Body of pancreas (tissue), 4 donors: ENCODE results near the gene EPB42. TPM values are rescaled to one million over a fixed set of nuclear protein-coding genes. Genes with fewer than 3 reads are reported as not detected.
A peak's percentile ranks its signal among the peaks of the same experiment; 100 is the strongest.

Experiments used
- ATAC-seq: fragments of 150-250 bp; one replicate; pipeline ENCODE4 v1.9.1; 2016
- DNase-seq, 4 donors: peaks; one replicate each; pipeline ENCODE4 v3.0.0-alpha.2; 2019
- H3K27ac ChIP-seq, 4 donors: fragments of 200-600 bp; sonication (generic); 1 replicate in 3 of 4; 2 replicates in 1 of 4; pipeline versions ENCODE4 v1.5.1 to v1.6.1; 2016 to 2019; ENCODE audit warnings: mild to moderate bottlenecking in 1 of 4, mixed read lengths in 1 of 4, moderate library complexity in 1 of 4
- H3K27me3 ChIP-seq, 2 donors: fragments of 200-600 bp; sonication (generic); one replicate each; pipeline ENCODE4 v1.6.0; 2016; ENCODE audit warnings: mild to moderate bottlenecking in 1 of 2
- H3K36me3 ChIP-seq, 2 donors: fragments of 200-600 bp; sonication (generic); replicated peaks in 1 of 2; 2 replicates each; pipeline ENCODE4 v1.5.1; 2016; ENCODE audit warnings: low read depth in 2 of 2; ENCODE audit not compliant: insufficient read depth in 1 of 2
- H3K4me1 ChIP-seq: fragments of 200-600 bp; sonication (generic); one replicate; pipeline ENCODE4 v1.6.0; 2016
- H3K4me3 ChIP-seq, 2 donors: fragments of 200-600 bp; sonication (generic); 1 replicate in 1 of 2; 2 replicates in 1 of 2; pipeline ENCODE4 v1.5.1; 2016 to 2019
- H3K9me3 ChIP-seq, 3 donors: fragments of 200-600 bp; sonication (generic); 1 replicate in 2 of 3; 2 replicates in 1 of 3; pipeline ENCODE4 v1.5.1; 2016
- CTCF ChIP-seq, 7 experiments: fragments of 450-650 bp in 4 of 7; fragments of 200-600 bp in 3 of 7; sonication (generic) in 3 of 7; IDR thresholded peaks; one replicate each; pipeline ENCODE4 v1.5.1; 2016 to 2019; ENCODE audit warnings: antibody characterized with exemption in 7 of 7
- POLR2A ChIP-seq, 3 donors: fragments of 450-650 bp; IDR thresholded peaks; one replicate each; pipeline ENCODE4 v1.6.1; 2016; ENCODE audit warnings: antibody characterized with exemption in 3 of 3, mild to moderate bottlenecking in 2 of 3
- WGBS, 2 donors: methylation state at CpG; one replicate each; pipeline ENCODE4 v1.1.5; 2017; 5-methylcytosine and 5-hydroxymethylcytosine counted together
- intact Hi-C: fragments of 100-400 bp; cut with DNase I; formaldehyde crosslinking; loops from one replicate; pipeline ENCODE4 v1.15.1; 2023
- total RNA-seq, 2 donors: library from RNA; depleted of rRNA; stranded (reverse); fragments of >200 nt; gene quantifications; one replicate each; pipeline ENCODE4 v1.1.0, GENCODE V29; 2016

EPB42 gene
- total RNA-seq, 2 donors from 2014 or later = not detected

- Histone ChIP-seq H3K27ac (peak within 1 kb of the TSS in 1 of 4 donors; percentile 9), H3K9me3 (no peaks in the 10 kb centered on the region), H3K4me3 (no peak within 1 kb of the TSS), H3K4me1 (no peaks in the 10 kb centered on the region), H3K27me3 (no peaks in the 10 kb centered on the region), H3K36me3 (no peaks in the 10 kb centered on the region)
- ATAC-seq (peak; percentile 71), DNase-seq (peak in 3 of 4 donors; percentile 34 to 55 (median 35))
- 52 to 73% methylated on average over 5 to 8 of the region's 8 CpGs for WGBS, 2 donors
- TF ChIP-seq CTCF (IDR thresholded peaks at IDR 0.05) (no peak), POLR2A (IDR thresholded peaks at IDR 0.05) (no peak)
- intact Hi-C loops = no loop called here
Observed at GRCh38 chr15:43266834-43267233, 46.0 kb upstream of the EPB42 start, which contains the start of gene TGM5. Gene TGM5, minus strand, starts transcription at chr15:43266928. Its CDS starts 79 bp downstream, at chr15:43266849.

GRCh38 chr15:43266386-43266785 lies 45.6 kb upstream of the EPB42 start:
- no peaks in the 10 kb centered on the region for H3K27me3 ChIP-seq
- DNase-seq (no peak), ATAC-seq (no peak)
- no peak overlapping the region for H3K4me3 ChIP-seq
- no peak for TF ChIP-seq CTCF (IDR thresholded peaks at IDR 0.05)
- no peak for TF ChIP-seq POLR2A (IDR thresholded peaks at IDR 0.05)
- H3K4me1 ChIP-seq = no peaks in the 10 kb centered on the region
- H3K27ac ChIP-seq = no peak overlapping the region
- no peaks in the 10 kb centered on the region for H3K36me3 ChIP-seq
- intact Hi-C loops = no loop called here
- no peaks in the 10 kb centered on the region for H3K9me3 ChIP-seq
- WGBS, 2 donors = 89 to 96% methylated on average over 2 of the region's 2 CpGs

DNA sequence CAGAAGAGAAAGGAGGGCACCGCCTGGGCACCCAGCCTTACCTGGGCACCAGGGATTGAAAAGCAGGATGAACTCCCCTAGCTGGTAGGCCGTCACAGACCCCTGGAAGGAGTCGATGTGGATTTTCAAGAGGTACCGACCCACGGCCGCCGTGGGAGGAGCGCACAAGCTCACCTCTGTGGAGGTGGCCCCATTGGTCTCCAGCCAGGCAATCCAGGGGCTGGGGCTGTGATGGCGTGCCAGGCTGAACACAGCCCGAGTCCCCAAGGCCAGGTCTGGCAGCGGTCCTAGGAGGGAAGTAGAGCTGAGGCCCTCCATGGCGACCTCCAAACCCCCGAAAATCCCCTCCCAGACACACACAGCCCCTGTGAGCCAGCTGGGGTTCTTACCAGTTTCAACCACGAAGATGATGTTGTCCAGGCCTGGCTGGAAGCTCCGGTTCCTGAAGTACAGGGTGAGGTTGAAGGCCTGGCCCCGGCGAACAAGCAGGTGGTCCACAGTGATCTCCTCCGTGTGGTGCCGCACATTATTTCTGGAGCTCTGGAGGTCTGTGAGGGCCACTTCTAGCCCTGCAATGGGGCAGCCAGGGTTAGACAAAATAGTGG lies 39.3 kb upstream of the EPB42 start:
- TF ChIP-seq POLR2A (IDR thresholded peaks at IDR 0.05) = no peak
- no peak for TF ChIP-seq CTCF (IDR thresholded peaks at IDR 0.05)
- no peaks in the 10 kb centered on the region for H3K4me1 ChIP-seq
- H3K27me3 ChIP-seq = no peaks in the 10 kb centered on the region
- 76 to 85% methylated on average over 14 to 19 of the region's 19 CpGs for WGBS, 2 donors
- ATAC-seq = no peak
- no peak overlapping the region for H3K4me3 ChIP-seq
- no peaks in the 10 kb centered on the region for H3K9me3 ChIP-seq
- intact Hi-C loops = no loop called here
- no peaks in the 10 kb centered on the region for H3K36me3 ChIP-seq
- H3K27ac ChIP-seq = no peak overlapping the region
- DNase-seq = no peak

DNA sequence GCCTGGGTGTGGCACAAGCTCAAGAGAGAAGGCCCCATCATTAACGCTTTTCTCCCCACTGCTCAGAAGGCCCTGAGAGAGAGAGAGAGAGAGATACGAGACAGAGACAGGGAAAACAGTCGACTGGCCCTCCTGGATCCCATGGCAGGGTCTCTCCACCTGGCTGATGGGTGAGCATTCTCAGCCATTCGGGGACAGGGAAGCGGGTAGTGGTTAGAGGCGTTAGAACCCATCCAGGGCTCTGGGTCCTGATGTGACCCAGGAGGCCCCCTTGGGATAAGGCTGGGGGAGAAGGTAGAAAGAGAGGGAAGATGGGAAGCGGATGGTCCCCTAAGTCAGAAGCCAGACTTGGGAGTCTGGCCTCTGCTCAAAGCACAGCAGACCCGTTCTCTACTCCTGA lies 38.0 kb upstream of the EPB42 start:
- Histone ChIP-seq H3K27ac (no peak overlapping the region), H3K9me3 (no peaks in the 10 kb centered on the region), H3K27me3 (no peaks in the 10 kb centered on the region), H3K4me1 (no peaks in the 10 kb centered on the region), H3K4me3 (no peak overlapping the region), H3K36me3 (no peaks in the 10 kb centered on the region)
- ATAC-seq (no peak), DNase-seq (no peak)
- intact Hi-C loops = no loop called here
- 73 to 78% methylated on average over 6 to 8 of the region's 8 CpGs for WGBS, 2 donors
- TF ChIP-seq CTCF (IDR thresholded peaks at IDR 0.05) = no peak
- TF ChIP-seq POLR2A (IDR thresholded peaks at IDR 0.05) = no peak

- no peaks in the 10 kb centered on the region for H3K4me1 ChIP-seq
- ATAC-seq = no peak
- no peak for DNase-seq
- WGBS, 2 donors = 67 to 78% methylated on average over 4 to 6 of the region's 7 CpGs
- H3K27me3 ChIP-seq = no peaks in the 10 kb centered on the region
- no peak overlapping the region for H3K4me3 ChIP-seq
- no peaks in the 10 kb centered on the region for H3K36me3 ChIP-seq
- intact Hi-C loops = no loop called here
- no peak overlapping the region for H3K27ac ChIP-seq
- TF ChIP-seq CTCF (IDR thresholded peaks at IDR 0.05) (no peak), POLR2A (IDR thresholded peaks at IDR 0.05) (no peak)
- H3K9me3 ChIP-seq = no peaks in the 10 kb centered on the region
Observed at GRCh38 chr15:43256341-43256740, 35.5 kb upstream of the EPB42 start.
